ENCODE results near the gene SHOX.
"Not testable (repeated sequence)": the region's sequence is repeated elsewhere in the genome, so short reads cannot be mapped to it uniquely, and the experiment has no call there.

SHOX gene

GRCh38 chrX:622802-623201 is 7.8 kb upstream of the SHOX start:
- not testable (repeated sequence) for FAIRE-seq

- no peak for FAIRE-seq
Observed at GRCh38 chrX:623268-623598, 7.4 kb upstream of the SHOX start.

DNA sequence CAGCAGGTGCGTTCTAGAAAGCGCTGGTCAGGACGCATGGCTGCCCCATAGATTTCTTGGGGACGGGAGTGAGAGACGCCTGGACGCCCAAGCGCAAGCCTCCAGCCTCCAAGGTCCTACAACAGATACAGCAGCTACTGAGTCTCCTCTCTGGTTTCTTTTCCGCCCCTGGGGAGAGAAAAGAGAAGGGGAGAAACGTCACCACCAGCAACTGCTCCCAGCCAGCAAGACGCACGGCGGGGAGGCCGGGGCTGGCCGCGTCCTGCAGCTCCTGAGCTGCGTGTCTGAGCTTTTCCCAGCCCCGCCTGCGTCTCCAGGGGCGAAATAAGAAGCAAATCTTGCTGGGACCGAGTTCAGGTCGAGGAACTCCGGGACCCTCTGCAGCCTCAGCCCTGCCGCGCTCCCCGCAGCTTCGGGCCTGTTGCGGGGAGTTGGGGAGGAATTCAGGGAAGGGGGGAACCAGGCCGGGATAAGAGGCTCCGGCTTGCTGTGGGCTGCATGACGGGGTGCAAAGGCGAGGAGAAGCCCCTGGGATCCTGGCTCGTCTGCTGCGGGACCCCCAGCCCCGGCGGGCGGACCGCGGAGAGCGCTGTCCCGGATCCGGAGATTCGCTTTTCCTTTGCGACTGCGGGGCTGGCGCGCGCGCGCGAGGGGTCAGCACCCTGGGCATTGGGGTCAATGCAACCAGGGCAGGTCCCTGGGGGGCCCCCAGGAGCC is 6.8 kb upstream of the SHOX start:
- no peak for FAIRE-seq

DNA sequence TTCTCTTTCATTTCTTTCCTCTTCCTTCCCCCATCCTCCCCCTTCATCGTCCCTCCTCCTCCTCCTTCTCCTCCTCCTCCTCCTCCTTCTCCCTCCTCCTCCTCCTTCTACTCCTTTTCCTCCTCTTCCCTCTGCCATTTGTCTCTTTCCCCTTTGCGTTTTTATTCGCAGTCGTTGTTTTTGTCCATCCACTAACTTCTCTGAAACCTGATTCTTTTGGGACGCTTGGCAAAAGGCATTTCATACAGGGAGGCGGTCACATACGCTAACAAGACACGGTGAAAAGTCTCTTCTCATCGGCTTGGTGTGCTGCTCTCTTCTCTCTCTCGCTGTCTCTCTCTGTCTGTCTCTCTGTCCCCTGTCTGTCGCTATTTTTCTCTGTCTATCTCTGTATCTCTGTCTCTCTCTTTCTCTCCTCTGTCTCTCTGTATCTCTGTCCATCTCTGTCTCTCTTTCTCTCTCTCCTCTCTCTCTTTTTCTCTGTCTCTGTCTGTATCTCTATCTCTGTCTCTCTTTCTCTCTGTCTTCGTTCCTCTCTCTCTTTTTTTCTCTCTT is 5.4 kb upstream of the SHOX start:
- no peak for FAIRE-seq

DNA sequence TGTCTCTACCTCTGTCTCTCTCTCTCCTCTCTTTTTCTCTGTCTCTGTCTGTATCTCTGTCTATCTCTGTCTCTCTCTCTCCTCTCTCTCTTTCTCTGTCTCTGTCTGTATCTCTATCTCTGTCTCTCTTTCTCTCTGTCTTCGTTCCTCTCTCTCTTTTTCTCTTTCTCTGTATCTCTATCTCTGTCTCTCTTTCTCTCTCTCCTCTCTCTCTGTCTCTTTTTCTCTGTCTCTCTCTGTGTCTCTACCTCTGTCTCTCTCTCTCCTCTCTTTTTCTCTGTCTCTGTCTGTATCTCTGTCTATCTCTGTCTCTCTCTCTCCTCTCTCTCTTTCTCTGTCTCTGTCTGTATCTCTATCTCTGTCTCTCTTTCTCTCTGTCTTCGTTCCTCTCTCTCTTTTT is 4.5 kb upstream of the SHOX start:
- FAIRE-seq = not testable (repeated sequence)

GRCh38 chrX:626745-627509 is 3.7 kb upstream of the SHOX start:
- FAIRE-seq = no peak

DNA sequence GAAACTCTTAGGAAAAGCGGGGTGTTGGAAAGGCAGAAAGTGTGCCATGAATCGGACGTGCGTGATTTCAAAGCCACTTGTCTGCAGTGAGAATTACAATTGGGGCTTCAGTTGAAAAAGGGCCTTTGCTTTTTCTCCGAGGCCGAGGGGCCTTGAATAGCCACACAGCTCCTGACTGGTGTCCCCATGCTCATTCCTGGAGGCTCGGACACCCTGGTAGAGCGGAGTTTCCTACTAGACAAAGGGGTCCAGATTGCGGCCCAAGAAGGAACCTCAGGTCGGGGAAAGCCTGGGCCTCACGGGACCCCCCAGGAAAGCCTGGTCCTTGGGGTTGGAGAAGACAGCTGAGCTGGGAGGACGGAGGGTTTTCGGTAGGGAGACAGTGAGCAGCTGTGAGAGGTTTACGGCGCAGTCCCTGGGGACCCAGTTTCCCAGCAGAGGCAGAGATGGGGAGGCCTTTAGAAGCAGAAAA is 3.0 kb upstream of the SHOX start:
- no peak for FAIRE-seq

GRCh38 chrX:627995-628394 is 2.6 kb upstream of the SHOX start:
- FAIRE-seq = no peak

DNA sequence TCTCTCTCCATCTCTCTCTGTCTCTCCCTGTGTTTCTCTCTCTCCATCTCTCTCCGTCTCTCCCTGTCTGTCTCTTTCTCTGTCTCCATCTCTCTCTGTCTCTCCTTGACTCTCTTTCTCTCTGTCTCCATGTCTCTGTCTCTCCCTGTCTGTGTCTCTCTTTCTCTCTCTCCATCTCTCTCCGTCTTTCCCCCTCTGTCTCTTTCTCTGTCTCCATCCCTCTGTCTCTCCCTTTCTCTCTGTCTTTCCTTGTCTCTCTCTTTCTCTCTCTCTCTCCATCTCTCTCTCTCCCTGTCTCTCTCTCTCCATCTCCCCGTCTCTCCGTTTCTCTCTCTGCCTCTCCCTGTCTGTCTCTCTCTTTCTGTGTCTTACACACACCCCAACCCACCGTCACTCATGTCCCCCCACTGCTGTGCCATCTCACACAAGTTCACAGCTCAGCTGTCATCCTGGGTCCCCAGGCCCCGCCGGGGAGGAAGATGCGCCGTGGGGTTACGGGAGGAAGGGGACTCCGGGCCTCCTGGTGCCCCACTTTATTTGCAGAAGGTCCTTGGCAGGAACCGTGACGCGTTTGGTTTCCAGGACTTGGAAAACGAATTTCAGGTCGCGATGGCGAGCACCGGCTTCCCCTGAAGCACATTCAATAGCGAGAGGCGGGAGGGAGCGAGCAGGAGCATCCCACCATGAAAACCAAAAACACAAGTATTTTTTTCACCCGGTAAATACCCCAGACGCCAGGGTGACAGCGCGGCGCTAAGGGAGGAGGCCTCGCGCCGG is 1.2 kb upstream of the SHOX start:
- no peak for FAIRE-seq

DNA sequence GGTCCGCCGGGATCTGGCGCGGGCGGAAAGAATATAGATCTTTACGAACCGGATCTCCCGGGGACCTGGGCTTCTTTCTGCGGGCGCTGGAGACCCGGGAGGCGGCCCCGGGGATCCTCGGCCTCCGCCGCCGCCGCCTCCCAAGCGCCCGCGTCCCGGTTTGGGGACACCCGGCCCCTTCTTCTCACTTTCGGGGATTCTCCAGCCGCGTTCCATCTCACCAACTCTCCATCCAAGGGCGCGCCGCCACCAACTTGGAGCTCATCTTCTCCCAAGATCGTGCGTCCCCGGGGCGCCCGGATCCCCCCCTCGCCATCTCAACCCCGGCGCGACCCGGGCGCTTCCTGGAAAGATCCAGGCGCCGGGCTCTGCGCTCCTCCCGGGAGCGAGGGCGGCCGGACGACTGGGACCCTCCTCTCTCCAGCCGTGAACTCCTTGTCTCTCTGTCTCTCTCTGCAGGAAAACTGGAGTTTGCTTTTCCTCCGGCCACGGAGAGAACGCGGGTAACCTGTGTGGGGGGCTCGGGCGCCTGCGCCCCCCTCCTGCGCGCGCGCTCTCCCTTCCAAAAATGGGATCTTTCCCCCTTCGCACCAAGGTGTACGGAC is 482 bp upstream of the SHOX start:
- no peak for FAIRE-seq

GRCh38 chrX:631802-632365 is 1.3 kb downstream of the SHOX start:
- FAIRE-seq = no peak

GRCh38 chrX:632366-633042 is 1.9 kb downstream of the SHOX start:
- FAIRE-seq = no peak

- no peak for FAIRE-seq
Observed at GRCh38 chrX:633043-633984, 2.7 kb downstream of the SHOX start.

DNA sequence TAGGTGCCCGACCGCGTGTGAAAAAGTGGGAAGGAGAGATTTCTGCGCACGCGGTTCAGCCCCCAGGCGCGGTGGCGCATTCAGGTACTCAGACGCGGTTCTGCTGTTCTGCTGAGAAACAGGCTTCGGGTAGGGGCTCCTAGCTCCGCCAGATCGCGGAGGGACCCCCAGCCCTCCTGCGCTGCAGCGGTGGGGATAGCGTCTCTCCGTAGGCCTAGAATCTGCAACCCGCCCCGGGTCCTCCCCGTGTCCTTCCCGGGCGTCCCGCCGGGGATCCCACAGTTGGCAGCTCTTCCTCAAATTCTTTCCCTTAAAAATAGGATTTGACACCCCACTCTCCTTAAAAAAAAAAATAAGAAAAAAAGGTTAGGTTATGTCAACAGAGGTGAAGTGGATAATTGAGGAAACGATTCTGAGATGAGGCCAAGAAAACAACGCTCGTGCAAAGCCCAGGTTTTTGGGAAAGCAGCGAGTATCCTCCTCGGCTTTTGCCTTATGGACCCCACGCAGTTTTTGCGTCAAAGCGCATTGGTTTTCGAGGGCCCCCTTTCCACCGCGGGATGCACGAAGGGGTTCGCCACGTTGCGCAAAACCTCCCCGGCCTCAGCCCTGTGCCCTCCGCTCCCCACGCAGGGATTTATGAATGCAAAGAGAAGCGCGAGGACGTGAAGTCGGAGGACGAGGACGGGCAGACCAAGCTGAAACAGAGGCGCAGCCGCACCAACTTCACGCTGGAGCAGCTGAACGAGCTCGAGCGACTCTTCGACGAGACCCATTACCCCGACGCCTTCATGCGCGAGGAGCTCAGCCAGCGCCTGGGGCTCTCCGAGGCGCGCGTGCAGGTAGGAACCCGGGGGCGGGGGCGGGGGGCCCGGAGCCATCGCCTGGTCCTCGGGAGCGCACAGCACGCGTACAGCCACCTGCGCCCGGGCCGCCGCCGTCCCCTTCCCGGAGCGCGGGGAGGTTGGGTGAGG is 3.7 kb downstream of the SHOX start:
- no peak for FAIRE-seq

GRCh38 chrX:635428-636090 is 5.0 kb downstream of the SHOX start:
- FAIRE-seq = no peak

- no peak for FAIRE-seq
Observed at GRCh38 chrX:636981-637659, 6.5 kb downstream of the SHOX start.

GRCh38 chrX:637660-638481 is 7.3 kb downstream of the SHOX start:
- FAIRE-seq = no peak

All from endometrium (tissue), 2 donors.